ENCODE results near the gene SLC15A4.
A peak's percentile ranks its signal among the peaks of the same experiment; 100 is the strongest.
"Not testable (repeated sequence)": the region's sequence is repeated elsewhere in the genome, so short reads cannot be mapped to it uniquely, and the experiment has no call there.

The SLC15A4 gene

DNA sequence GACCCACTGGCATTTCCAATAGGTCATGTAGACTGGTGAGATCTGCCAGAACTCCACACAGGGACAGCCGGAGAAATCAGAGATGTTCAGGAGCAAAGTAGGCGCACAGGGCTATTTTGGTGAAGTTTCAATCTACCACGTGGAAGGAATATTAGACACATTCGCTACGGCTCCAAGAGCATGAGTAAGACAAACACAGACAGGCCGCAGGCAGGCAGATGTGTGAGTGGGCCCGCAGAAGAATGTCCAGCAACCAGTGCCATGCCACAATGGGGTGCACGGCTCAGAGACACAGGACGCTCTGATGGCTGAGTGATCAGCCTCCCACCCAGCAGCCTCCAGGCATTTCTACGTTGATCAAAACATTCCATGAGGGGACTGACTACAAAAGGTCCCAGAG, 10.4 kb downstream of the SLC15A4 start:
- no peak for DNase-seq

DNA sequence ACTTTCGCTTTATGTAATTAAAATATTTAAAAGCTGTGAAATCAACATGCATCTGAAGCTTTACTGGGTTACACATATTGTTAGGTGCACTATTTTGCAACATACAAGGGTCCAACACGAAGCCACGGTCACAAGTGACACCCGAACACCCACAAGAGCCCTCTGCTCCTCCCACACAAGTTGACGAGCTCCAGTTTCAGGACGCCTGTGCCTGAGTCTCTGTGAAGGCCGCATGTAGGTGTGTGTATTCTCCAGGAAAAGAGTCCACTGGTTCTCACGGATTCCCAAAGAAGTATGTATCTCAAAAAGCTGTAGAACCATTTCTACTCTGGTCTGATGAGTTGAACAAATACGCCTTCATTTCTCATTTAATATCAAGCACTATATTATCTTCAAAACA, 12.0 kb downstream of the SLC15A4 start:
- DNase-seq: no peak

DNA sequence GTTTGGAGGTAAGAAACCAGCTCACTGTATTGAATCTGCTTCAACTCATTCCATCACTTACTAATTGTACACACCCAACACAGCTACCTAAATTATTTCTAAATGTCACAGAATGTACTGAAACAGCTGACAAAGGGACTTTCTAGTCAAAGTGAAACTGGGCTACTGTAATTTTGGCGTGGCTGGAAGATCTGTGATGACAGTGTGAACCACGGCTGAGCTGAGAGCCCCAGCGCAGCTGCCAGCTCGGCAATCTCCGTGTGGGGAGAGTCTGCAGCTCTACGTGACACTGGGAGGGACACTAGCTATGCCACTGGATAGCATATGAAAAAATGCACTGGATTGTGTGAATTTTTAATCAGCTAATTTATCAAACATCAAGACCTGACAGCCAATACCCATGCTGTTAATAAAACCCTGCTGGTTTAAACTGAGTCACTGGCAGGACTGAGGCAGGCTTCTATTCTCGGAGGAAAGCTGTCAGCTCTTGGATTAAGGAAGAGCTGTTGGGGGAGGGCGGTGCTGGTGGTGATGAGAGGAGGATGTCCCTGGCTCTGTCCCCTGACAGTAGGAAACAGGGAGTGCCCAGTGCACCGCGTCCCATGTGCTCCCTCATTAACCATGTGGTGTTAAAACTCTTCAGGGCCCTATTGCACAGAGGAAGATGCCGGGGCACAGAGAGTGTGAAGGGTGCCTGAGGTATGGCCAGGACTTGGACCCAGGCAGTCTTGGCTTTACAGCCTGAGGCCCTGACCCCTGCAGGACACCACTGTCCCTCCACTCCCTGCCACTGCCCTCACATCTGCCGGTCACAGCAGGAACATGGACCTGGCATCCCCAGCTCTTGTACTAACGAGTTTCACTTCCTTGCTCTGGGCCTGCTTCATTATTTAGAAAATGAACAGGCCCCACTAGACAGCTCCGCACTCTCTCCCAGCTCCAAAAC, 13.3 kb downstream of the SLC15A4 start:
- no peak for DNase-seq

DNA sequence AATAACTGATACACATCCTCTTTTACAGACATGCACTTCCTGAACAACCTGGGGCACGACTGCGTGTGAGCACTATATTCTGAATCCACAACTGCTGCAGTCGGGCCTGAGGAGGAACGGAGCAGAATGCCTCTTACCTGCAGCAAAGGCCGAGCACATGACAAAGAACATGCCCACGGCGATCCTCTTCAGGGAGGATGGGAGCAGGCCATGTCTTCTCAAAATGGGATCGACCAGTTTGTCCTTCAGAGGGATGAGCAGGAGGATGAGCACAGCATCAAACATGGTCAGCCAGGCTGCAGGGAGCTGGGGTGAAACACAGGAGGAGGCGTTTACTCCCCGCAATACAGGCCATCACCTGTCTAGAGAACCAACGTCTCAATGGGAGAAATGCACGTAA, 15.1 kb downstream of the SLC15A4 start:
- no peak for DNase-seq

DNA sequence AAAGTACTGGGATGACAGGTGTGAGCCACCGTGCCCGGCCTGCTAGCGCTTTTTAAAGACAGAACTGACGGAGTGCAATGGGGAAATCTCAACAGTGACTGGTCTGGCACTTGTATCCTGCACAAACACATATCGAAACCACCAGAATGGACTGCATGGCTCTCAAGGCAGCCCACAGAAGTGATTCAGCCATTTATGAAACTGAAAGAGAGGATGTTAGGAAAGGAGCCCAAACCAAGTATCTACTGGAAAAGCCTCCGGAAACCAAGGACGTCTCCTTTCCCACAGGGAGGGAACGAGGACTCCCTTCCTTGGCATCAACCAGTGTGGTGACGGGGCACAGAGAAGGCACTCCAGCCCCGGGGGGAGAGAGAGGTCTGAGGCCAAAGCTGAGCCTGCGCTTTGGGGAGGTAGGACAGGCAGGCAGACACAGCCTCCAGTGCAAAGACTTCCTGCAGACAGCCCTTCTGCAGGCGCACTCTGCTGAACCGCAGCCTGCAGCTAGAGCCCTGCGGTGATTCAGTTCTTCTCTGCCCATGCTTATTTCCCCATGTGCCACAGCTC, 16.5 kb downstream of the SLC15A4 start:
- peak; percentile 58 for DNase-seq

DNA sequence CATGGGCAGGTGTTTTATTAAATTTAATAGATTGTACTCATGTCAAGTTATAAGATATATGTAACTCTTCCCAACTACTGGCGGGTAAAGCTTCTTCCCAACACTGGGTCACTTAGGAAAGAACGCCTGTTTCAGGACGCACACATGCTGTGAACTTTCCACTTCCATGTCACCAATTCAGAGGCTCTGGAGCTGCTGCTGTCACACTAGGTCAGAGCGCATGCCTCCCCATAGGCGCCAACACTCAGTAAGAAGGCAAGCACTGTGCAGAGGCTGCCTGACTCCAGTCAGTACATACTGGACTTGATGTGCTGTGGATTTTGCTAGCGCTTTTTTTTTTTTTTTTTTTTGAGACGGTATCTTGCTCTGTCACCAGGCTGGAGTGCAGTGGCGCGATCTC, 17.2 kb downstream of the SLC15A4 start:
- no peak for DNase-seq

DNA sequence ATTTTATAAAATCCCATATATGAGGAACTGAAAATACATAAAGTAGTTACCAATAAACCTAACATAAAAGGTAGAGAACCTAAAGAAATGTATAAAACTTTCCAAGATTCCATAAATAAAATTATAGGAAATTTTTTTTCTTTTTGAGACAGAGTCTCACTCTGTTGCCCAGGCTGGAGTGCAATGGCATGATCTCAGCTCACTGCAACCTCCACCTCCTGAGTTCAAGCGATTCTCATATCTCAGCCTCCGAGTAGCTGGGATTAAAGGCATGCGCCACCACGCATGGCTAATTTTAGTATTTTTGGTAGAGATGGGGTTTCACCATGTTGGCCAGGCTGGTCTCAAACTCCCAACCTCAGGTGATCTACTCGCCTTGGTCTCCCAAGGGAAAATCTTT, 18.4 kb downstream of the SLC15A4 start:
- not testable (repeated sequence) for DNase-seq

DNA sequence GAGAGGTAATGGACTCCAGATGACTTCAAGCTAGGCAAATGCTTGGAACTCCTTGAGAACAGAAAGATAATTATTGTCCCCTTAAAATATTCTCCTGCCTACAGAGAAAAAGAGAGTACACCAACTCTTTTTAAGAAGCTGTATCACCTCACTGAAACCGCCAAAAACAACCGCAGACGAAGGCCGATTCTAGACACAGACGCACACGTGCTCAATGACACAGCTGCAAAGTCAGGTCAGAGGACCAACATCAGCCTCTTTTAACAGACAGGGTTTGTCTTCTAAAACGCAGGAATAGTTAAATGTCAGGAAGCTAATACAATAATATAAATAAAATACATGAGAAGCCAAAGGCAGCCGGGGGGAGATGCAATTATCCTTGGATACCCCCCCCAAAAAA, 19.0 kb downstream of the SLC15A4 start:
- no peak for DNase-seq

DNA sequence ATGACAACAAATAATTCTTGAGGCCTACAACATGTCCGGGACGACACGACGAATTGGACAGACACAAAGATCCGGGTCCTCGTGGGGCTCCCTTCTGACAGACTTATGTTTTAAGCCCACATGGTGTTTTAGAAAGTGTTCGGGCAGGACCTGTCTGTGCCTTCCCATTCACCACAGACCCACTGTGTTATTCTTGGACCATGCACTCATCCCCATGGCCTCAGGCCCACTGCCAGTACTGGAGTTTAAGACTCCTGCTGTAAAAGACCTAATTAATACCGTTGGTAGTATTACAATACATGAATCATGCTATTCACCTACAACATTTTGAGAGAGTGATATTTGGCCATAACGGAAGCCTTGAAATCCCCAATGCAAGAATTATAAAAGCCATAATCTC, 20.0 kb downstream of the SLC15A4 start:
- DNase-seq: no peak

DNA sequence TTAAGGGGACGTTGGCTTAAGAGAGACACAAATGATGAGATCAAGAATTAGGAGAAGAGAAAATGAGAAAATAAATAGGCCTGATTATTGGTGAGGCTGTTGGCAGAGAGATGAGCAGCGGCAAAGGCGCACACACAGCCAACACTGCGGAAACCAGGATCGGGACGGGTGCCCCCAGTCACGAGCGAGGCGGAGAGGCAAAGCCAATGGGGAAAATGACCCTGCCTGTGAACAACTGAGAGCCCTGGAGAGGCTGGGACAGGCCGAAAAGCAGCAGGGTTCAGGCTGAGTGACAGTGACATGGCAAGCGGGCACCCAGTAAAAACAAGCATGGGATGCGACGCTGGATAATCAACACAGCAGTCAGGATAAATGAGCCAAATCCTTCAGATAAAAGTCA, 21.0 kb downstream of the SLC15A4 start:
- DNase-seq: no peak

DNA sequence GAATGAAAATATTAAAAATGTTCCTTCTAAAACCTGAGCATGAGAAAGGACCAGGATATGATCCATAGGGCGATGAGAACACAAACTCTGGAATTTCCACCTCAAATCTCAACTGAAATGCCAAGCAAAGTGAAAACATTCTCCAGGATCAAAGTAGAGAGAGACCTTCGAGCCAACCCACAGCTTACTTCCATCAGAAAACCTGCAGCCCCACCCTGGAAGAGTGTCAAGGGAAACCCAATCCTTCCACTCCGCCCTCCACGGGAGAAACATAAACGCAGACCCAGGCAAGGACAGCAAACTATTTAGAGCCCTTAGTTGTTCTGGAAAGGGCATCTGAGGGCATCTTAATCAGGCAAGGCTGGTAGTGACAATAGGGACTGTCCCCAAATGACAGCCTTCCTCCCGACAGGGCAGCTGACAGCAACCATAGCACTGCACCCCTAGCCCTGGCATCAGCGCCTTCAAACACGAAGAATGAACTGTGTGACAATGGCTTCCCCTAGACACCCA, 21.8 kb downstream of the SLC15A4 start:
- DNase-seq: no peak

DNA sequence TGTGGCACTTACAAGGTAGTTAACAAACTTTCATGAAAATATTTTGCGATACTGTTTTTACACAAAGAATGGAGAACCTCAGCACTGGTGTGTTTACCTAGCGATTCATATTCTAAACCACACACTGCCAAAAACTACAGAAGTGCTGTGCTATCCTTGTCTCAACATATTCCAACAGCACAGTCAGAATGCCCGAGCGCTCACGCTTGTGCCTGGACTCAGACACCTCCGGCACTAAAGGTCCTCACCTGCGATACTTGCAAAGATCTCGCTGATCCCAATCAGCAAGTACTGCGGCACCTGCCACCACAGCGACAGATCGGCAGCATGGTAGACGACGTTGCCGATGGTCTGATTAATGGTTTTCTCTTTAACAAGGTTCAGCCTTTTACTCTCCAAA, 23.2 kb downstream of the SLC15A4 start:
- DNase-seq: no peak

DNA sequence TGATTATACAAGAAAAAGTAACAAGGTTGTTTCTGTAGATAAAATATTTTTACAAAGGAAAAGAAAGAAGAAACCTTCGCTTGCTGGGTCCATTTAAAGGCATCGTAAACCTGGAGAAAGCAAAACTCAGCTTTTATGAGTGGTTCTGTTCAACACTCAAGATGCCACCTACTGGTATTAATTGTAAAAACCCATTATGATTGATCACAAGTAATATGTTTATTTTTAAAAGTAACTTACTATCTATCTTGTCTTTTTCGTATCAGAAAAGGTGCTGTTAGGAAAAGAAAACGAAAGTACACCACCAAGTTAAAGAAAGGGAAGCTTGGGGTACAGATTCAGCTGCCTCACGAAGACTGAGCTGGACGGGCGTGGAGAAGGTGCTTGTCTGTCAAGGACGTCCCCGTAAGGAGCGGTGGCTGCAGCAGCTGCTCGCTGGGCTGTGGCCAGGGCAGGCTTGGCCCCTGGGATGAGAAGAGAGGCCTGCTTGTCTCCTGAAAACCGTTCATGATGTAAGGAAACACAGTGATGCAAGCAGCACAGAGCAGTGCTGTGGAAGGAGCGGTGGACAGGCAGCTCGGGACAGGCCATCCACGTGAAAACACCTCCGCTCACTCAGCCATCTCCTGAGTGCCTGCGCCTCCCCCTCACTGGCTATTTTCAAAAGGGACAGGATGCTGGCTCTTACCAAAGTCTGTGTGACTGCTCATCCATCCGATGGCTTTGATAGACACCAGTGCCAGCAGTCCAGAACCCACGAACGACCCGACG, 25.0 kb downstream of the SLC15A4 start:
- DNase-seq: no peak

DNA sequence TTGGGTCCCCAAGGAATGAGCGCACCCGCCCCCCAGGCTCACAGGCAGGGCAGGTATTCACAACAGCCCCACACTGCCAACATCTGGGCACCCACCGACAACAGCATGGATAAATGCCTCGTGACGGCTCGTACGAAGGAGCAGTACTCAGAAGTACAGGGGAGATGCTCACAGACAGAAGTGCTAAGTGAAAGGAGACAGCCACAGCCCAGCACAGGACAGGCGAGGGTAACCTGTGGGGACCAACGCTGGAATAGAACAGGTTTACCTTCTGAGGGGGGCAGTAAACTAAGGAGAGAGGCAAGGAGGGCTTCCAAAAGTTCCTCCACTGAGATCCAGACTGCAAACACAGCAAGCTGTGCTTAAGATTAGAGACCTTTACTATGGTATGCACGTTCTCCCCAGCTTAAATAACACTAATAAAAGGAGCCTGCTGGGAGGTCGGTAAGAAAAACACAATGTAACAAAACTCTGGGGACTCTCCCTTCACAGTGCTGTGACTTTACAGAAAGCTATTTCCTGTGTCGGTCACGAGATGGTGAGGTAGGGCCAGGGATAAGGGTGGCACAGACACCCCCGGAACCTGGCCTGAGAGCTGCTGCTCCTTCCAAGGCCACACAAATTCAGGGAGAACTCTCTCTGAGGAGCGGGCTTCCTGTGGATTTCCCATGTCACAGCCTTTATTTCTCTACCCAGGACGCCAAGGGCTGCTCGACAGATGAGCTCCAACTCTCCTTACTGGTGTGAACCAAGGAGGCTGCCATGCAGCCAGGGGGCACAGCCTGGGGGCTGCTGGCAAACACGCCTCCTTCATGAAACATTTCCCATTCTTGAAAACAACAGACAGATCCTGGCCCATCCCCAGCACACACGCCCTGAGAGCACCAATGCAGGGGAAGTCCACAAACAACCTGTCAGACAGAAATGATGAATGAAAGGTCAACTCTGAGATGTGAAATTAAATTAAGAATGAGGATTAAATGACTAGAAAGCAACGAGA, 26.3 kb downstream of the SLC15A4 start:
- DNase-seq: no peak

DNA sequence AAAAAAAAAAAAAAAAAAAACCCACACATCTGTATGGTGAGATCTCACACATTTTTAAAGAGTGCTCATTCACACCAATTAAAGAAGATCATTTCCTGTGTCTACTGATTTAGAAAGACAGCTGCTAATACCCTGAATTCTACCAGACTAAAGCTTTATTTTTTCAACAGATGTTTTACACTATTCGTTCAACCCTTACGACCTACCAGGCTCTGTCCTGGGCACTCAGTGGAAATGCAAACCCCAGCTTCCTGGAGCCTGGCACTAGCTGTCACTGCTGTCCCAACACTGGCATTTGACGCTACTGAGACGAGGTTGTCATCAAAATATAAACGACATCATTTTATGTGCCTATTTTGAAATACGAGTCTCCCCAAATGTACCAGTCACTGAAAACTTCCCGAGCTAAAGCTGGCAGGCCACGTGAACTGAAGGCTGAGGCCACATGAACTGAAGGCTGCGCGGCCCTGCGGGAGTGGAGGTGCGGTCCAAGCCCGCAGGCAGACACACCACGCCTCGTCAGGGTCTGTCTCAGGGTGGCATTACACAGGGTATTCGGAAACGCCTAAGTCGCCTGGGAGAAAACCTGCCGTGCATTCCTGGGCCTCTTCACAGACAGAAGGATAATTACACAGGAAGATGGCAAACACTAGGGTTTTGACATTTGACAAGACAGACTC, 27.2 kb downstream of the SLC15A4 start:
- no peak for DNase-seq

DNA sequence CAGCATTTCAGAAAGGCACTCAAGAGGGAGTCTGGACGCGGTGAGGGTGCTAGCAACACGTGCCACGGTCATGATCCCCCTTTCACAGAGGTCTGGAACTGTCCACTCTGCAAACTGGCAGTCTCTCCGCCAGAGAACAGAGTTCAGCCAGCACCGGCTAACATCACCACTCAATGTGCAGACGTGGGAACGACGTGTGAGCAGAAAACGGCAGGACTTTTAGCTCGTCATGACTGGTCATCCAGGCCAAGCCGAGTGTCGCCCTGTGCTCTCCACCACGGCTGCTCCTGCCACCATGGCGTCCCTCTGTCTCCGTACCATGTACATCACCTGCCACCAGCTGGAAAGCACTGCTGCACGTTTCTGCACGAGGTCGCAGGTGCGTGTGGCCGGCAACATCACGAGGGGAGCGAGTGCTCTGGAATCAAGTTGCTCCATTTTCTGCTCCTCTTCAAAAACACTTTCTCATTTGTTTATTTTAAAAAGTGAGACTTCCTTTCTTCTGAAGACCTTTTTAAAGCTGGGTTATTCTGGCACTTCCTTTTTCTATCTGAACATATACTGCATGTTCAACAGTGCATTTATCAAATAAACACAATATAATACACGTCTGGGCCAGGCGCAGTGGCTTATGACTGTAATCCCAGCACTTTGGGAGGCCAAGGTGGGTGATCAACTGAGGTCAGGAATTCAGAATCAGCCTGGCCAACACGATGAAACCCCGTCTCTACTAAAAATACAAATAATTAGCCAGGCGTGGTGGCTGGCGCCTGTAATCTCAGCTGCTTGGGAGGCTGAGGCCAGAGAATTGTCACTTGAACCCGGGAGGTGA, 28.0 kb downstream of the SLC15A4 start:
- no peak for DNase-seq

DNA sequence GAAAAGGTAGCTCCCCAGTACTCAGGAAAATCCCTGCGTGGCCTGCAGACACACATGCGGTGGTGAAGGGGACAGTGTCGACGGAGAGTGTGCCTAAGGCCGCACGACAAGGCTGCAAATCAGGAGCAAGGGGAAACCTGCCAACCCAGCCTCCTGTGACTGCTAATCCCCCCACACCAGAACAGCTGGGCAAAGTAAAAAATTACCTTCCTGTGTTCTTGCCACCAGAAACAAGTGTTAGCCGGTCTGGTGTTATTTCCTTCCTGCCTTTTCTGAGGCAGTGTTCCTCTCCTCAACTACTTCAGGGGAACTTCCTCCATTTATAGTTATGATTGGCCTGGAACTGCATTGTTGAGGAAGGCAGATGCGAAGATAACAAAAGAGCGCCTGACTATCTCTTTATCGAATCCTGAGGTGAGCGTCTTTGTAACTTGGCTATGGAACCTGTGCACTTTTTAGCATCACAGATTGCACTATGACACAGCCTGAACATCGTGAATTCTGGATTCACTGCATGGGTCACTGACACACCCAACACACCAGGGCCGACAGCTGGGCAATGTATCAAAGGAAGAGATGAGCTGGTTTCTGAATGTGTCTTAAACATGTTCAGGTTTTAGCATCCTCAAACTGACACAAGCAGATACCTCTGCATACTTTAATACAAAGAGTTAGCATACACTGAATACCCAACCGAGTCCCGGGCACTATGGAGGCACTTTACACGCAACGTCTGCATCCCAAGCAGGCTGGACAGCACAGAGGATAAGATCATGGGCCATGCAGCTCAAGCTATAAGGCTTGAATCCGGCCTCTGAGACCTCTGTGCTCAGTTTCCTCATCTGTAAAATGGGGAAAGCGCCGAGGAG, 28.9 kb downstream of the SLC15A4 start:
- DNase-seq: no peak

DNA sequence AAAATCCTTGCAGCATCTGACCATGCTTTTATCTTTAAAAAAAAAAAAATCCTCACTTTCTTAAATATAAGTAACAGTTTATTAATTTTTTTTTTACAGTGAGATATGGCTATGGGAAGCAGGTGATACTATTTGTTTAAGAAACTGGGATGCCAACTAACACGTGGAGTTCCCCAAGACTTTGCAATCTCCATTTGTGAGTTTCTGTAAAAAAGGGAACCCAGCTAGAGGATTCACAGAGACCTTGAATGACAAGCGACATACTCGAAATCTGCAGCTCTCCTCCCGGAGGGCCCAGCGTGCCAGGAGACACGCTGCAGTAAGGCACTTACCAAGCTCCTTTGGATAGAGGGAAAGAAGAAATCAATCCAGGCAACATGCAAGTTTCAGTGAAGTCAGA, 30.1 kb downstream of the SLC15A4 start:
- no peak for DNase-seq

DNA sequence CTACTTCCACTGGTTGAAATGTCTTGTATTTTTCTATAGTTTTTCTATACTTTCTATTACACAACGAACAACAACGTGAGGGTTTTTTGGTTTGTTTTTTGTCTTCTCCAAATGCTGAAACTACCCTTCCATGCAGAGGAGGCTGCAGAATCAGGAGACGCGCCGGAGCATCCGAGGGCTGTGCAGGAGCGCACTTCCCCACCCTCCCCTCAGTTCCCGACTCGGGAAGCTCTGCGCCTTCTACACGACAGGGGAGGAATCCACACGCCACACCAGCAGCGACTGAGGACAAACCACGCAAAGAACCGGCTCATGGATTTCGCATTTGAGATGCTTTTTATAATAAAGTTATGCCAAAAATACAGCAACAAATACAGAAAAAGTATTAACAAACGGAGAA, 30.9 kb downstream of the SLC15A4 start:
- DNase-seq: no peak

DNA sequence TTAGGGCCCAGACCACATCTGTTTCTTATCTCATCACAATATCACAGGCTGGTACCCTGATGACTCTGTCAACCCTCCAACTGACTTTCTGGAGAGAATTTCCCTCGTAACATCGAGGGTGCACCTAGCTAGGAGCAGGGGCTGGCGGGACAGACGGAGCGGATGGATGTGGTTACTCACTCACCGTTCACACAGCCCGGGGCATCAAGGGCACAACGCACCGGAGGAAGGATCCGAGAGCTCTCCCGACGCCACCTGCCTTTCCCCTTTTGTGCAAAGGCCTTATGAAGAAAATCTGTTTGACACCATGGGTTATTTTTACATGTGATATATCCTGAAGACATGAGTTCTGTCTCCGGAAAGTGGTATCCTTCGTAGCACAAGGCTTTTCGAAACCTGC, 31.4 kb downstream of the SLC15A4 start:
- no peak for DNase-seq
